Kidney glomerular epithelial cell (primary cell): Measurements from ENCODE around the gene EP400.
"Not testable (repeated sequence)": the region's sequence is repeated elsewhere in the genome, so short reads cannot be mapped to it uniquely, and the experiment has no call there.

Experiments
- DNase-seq: peaks from one replicate; lab custom pipeline; 2025; lab: John Stamatoyannopoulos, UW

Gene EP400

DNA sequence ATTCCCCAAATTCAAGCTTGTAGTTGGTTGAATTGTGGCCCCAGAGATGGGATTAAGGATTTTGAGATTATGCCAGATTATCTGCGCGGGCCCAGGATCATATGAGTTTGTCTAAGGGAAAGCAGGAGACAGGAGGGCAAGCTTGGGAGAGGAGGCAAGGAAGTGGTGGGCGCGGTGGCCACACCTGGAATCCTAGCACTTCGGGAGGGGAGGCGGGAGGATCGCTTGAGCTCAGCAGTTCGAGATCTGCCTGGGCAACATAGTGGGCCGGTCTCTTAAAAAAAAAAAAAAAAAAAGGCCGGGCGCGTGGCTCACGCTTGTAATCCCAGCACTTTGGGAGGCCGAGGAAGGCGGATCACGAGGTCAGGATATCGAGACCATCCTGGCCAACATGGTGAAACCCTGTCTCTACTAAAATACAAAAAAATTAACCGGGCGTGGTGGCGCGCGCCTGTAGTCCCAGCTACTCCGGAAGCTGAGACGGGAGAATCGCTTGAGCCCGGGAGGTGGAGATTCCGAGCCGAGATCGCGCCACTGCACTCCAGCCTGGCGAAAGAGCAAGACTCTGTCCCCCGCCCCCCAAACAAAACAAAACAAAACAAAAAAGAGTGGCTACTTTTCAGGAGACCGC, 21.5 kb upstream of the EP400 start:
- no peak for DNase-seq

- peak; percentile 80 for DNase-seq
Observed at GRCh38 chr12:131928711-131929580, 20.8 kb upstream of the EP400 start, which contains the start of gene PUS1. PUS1 (plus strand) TSS chr12:131929276; CDS start chr12:131929723, 447 bp downstream.

DNA sequence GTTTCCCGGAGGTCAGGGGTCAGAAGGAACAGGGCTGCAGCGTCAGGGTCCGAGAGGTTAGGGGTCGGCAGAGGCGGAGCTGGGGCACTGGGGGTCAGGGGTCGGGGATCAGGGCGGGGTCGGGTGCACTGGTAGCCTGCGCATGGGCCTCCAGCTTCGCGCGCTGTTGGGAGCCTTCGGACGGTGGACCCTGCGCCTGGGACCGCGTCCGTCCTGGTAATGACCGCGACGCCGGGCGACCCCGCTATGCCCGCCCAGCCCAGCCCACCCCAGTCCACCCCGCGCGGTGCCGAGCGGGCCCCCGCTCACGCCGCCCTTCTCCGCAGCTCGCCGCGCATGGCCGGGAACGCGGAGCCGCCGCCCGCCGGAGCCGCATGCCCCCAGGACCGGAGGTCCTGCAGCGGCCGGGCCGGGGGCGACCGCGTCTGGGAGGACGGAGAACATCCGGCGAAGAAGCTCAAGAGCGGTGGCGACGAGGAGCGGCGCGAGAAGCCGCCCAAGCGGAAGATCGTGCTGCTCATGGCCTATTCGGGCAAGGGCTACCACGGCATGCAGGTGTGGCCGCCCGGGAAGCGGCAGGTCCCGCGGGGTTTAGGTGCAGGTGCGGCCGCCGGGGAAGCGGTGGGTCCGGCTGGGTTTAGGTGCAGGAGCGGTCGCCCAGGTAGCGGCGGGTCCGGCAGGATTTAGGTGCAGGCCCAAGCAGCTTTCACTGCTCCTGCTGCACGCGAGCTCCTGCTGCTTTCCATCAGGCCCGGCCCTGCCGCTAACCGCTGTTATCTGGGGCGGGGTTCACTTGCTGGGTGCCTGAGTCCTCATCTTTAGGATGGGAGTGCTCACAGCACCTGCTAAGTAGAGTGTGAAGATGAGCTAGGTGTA, 19.9 kb upstream of the EP400 start:
- peak; percentile 22 for DNase-seq

GRCh38 chr12:131930510-131930909, 19.2 kb upstream of the EP400 start:
- no peak for DNase-seq

DNA sequence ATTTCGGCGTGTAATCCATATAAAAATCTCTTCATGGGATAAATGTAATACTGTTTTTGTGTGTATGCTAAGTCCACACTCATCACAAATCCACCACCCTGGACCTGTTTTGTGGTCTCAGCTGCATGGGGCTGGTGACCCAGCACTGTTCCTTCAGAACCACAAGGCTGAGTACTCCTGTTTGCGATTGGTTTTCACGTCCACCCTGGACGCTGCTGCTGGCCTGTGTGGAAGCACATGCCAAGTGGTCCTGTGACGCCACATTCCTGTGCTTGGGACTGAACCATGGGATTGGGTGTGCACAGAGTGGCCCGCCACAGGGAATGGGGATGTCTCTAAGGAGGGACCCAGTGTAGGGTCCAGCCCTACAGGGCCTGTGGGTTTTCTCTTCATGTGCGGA, 16.4 kb upstream of the EP400 start:
- no peak for DNase-seq

GRCh38 chr12:131934535-131934934, 15.2 kb upstream of the EP400 start:
- DNase-seq, result no peak

- no peak for DNase-seq
Observed at GRCh38 chr12:131938082-131938481, 11.7 kb upstream of the EP400 start.

GRCh38 chr12:131939007-131939406, 10.7 kb upstream of the EP400 start:
- no peak for DNase-seq

GRCh38 chr12:131940141-131940547, 9.6 kb upstream of the EP400 start:
- no peak for DNase-seq

- DNase-seq, result no peak
Observed at GRCh38 chr12:131941116-131941986, 8.4 kb upstream of the EP400 start.

- no peak for DNase-seq
Observed at GRCh38 chr12:131941987-131942341, 7.8 kb upstream of the EP400 start.

- DNase-seq, result no peak
Observed at GRCh38 chr12:131942671-131943070, 7.1 kb upstream of the EP400 start.

DNA sequence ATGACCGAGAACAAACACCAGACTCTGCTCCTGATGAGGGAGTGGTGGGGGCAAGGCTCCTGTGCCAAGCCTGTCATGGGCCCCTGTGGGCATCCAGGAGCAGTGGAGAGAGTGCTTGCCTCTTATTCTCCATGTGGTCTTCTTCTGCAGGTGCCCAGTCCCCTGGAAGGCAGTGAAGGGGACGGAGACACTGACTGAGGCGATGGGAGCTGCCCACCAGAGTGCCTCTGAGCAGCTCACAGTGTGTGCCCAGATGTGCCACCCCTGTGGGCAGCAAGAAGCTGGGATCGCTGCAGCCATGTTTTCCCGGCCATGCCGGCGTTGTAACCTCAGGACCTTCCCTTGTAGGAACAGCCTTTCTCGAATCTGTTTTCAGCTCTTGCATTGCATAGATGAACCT, 6.4 kb upstream of the EP400 start:
- no peak for DNase-seq

- no peak for DNase-seq
Observed at GRCh38 chr12:131943876-131944275, 5.9 kb upstream of the EP400 start.

DNA sequence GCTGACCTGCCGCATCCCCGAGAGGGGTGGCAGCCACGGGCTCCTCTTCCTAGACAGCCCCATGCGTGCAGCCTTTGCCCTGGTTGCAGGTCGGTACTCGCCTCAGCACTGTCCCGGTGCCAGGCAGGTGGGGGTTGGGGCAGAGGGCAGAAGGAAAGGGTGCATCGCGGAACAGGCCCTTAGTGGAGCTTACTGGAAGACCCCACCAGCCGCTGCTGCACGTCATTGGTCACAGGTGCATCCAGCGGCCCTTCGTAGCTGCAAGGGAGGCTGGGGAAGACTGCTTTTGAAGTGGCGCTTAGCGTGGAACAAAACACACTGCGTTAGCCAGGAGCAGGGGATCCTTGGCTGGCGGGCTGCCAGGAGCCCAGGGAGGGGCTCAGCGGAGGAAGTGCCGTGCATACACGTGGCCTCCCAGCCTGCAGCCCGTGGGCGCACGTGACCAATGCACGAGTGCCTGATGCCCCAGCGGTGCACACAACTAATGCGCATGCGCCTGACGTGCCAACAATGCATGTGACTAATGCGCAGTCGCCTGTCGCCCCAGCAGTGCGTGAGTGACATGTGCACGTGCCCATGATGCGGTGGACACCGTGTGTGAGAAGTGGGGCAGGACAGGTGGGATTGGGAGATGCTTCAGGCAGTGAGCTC, 5.0 kb upstream of the EP400 start:
- no peak for DNase-seq

DNA sequence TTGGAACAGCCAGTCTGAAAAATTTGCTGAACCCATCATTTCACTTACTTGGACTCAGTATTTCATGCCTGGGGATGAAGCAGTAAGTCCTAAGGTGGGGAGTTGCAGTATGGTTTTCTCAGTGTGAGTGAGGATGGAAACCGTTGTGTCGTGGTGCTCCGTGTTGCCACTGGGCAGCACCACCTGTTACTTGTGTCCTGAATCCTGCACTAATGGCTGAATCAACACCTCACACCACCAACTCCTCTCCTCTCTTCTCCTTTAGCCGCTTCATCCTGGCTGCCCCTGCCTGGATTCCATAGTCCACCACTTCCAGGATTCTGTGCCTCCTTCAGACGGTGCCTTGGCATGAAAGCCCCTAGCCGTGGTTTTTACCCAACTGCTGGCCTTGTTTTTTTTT, 3.0 kb upstream of the EP400 start:
- no peak for DNase-seq

GRCh38 chr12:131947482-131948027, 2.2 kb upstream of the EP400 start:
- no peak for DNase-seq

DNA sequence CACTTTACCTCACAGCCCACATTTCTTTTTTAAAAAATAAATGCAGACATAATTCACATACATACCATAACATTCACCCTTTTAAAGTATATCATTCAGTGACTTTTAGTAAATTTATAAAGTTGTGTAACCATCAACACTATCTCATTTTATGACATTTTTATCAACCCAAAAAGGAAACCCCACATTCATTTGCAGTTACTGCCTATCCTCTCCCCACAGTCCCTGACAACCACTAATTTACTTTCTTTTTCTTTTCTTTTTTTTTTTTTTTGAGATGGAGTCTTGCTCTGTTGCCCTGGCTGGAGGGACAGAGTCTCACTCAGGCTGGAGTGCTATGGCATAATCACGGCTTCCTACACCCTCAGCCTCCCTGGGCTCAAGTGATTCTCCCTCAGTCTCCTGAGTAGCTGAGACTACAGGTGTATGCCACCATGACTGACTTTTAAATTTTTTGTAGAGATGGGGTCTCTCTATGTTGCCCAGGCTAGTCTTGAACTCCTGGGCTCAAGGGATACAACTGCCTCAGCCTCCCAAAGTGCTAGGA, 1.5 kb upstream of the EP400 start:
- DNase-seq, result no peak

- not testable (repeated sequence) for DNase-seq
Observed at GRCh38 chr12:131948713-131949430, 870 bp upstream of the EP400 start.
